GM11168 (cell line): ENCODE data around the gene ARHGEF28.

Source experiments
- in situ Hi-C: fragments of 300-500 bp; cut with MboI; formaldehyde crosslinking; loops from one replicate; pipeline ENCODE4 v1.12.0; 2022; ENCODE audit warnings: low sequenced_read_pairs; ENCODE audit not compliant: unreplicated experiment

Gene ARHGEF28

GRCh38 chr5:73691302-73692080, 65.5 kb downstream of the ARHGEF28 start:
- in situ Hi-C loops, result loop anchor here (5.0 kb wide), 1 partner anchor 99 kb away; no protein-coding TSS in a partner anchor

- in situ Hi-C loops, result loop anchor here (5.0 kb wide), 1 partner anchor 100 kb away; no protein-coding TSS in a partner anchor
These were observed 66.2 kb downstream of the ARHGEF28 start for GRCh38 chr5:73692166-73692640.

- in situ Hi-C loops, result loop anchor here (5.0 kb wide), 1 partner anchor 101 kb away; no protein-coding TSS in a partner anchor
These were observed 67.0 kb downstream of the ARHGEF28 start for GRCh38 chr5:73692981-73693380.

- in situ Hi-C loops, result loop anchor here (5.0 kb wide), 1 partner anchor 101 kb away; no protein-coding TSS in a partner anchor
These were observed 67.6 kb downstream of the ARHGEF28 start for GRCh38 chr5:73693573-73694061.

GRCh38 chr5:73694089-73694488, 68.1 kb downstream of the ARHGEF28 start:
- in situ Hi-C loops, result loop anchor here (5.0 kb wide), 1 partner anchor 102 kb away; no protein-coding TSS in a partner anchor

GRCh38 chr5:73698011-73698410, 72.0 kb downstream of the ARHGEF28 start:
- in situ Hi-C loops, result no loop called here

GRCh38 chr5:73701566-73701965, 75.6 kb downstream of the ARHGEF28 start:
- in situ Hi-C loops, result no loop called here

- in situ Hi-C loops, result no loop called here
These were observed 76.5 kb downstream of the ARHGEF28 start for GRCh38 chr5:73702534-73702933.

- in situ Hi-C loops, result no loop called here
These were observed 77.0 kb downstream of the ARHGEF28 start for GRCh38 chr5:73702951-73703350.

GRCh38 chr5:73705364-73705763, 79.4 kb downstream of the ARHGEF28 start:
- in situ Hi-C loops, result no loop called here

- in situ Hi-C loops, result no loop called here
These were observed 81.0 kb downstream of the ARHGEF28 start for GRCh38 chr5:73706963-73707362.

GRCh38 chr5:73709536-73710129, 83.6 kb downstream of the ARHGEF28 start:
- in situ Hi-C loops, result no loop called here

- in situ Hi-C loops, result no loop called here
These were observed 90.3 kb downstream of the ARHGEF28 start for GRCh38 chr5:73716284-73716808.

GRCh38 chr5:73718762-73719161, 92.8 kb downstream of the ARHGEF28 start:
- in situ Hi-C loops, result no loop called here

GRCh38 chr5:73719632-73720031, 93.6 kb downstream of the ARHGEF28 start:
- in situ Hi-C loops, result no loop called here

GRCh38 chr5:73722231-73722630, 96.2 kb downstream of the ARHGEF28 start:
- in situ Hi-C loops, result no loop called here

- in situ Hi-C loops, result no loop called here
These were observed 100.1 kb downstream of the ARHGEF28 start for GRCh38 chr5:73726071-73726470.

- in situ Hi-C loops, result no loop called here
These were observed 100.7 kb downstream of the ARHGEF28 start for GRCh38 chr5:73726606-73727231.

GRCh38 chr5:73727470-73727869, 101.5 kb downstream of the ARHGEF28 start:
- in situ Hi-C loops, result no loop called here

- in situ Hi-C loops, result no loop called here
These were observed 102.7 kb downstream of the ARHGEF28 start for GRCh38 chr5:73728493-73729273.
